Pancreas (tissue), 10 donors: Measurements from ENCODE around the gene FANCC. TPM values are rescaled to one million over a fixed set of nuclear protein-coding genes. Genes with fewer than 3 reads are reported as not detected.
A peak's percentile ranks its signal among the peaks of the same experiment; 100 is the strongest.

Experiments
- ATAC-seq, 4 donors: fragments of 200-7000 bp; cut with Tn5 transposase; one replicate each; pipeline versions ENCODE4 v1.8.0 to v1.9.1; 2020; ENCODE audit warnings: mild to moderate bottlenecking in 4 of 4, moderate library complexity in 4 of 4
- DNase-seq, 6 donors: peaks; one replicate each; pipeline ENCODE4 v3.0.0-alpha.2; 2020
- FAIRE-seq: peaks from 2 replicates; lab custom pipeline; 2012; peaks lifted over from hg19 to GRCh38; lab: Jason Lieb, UNC
- H3K27ac ChIP-seq, 4 donors: fragments of 200-600 bp; sonication (generic); 1 replicate in 3 of 4; 2 replicates in 1 of 4; pipeline versions ENCODE4 v1.5.0 to v1.8.0; 2020
- H3K27me3 ChIP-seq, 4 donors: fragments of 200-600 bp; one replicate each; pipeline ENCODE4 v1.8.0; 2021
- H3K36me3 ChIP-seq, 3 donors: fragments of 200-600 bp; sonication (generic) in 1 of 3; one replicate each; pipeline versions ENCODE4 v1.5.0 to v1.8.0; 2020 to 2021
- H3K4me1 ChIP-seq, 3 donors: fragments of 200-600 bp; one replicate each; pipeline ENCODE4 v1.8.0; 2021
- H3K4me3 ChIP-seq, 4 donors: fragments of 200-600 bp; sonication (generic) in 2 of 4; one replicate each; pipeline versions ENCODE4 v1.5.0 to v1.8.0; 2020 to 2021
- H3K9me3 ChIP-seq, 4 donors: fragments of 200-600 bp; one replicate each; pipeline ENCODE4 v1.8.0; 2021
- CTCF ChIP-seq, 4 donors: fragments of 200-600 bp; sonication (generic) in 3 of 4; IDR thresholded peaks; one replicate each; pipeline versions ENCODE4 v1.5.0 to v1.8.0; 2021; ENCODE audit warnings: antibody characterized with exemption in 4 of 4
- WGBS, 2 donors: extraction: QIAGEN DNeasy Blood & Tissue Kit; methylation state at CpG; one replicate each; pipeline ENCODE4 v1.1.7; 2013; 5-methylcytosine and 5-hydroxymethylcytosine counted together
- intact Hi-C, 3 donors: fragments of 100-400 bp; cut with DNase I; formaldehyde crosslinking; loops; one replicate each; pipeline versions ENCODE4 v1.11.1 to v1.14.2; 2022
- polyA plus RNA-seq, 2 donors: library from polyadenylated mRNA; stranded (reverse); fragments of 200-250 nt; gene quantifications; one replicate each; pipeline ENCODE4 v1.2.3, GENCODE V29; 2013
- total RNA-seq, 6 donors: library from RNA; stranded (reverse); fragmentation: NEBNext Ultra II Directional in 4 of 6; extraction: Animal tissue kit (Norgen Biotek cat#: 25700) in 4 of 6; gene quantifications; one replicate each; pipeline versions ENCODE4 v1.2.1 to v1.2.4, GENCODE V29; 2021 to 2023
- donor health status: healthy with polysubstance abuse.
- donor health status: DM: no; HTN: no; CAD: no; lungs with moderate emphysema.
- donor health status: DM: no; HTN: no; CAD: no.
- donor health status: control.
- donor health status: control.
- donor health status: Bipolar disorder and iron deficiency.
- donor health status: DM: yes; HTN: yes; CAD: no.
- donor health status: DM: no; HTN: no; CAD: no.
- donor health status: DM: no; HTN: no; CAD: no.
- donor health status: DM: yes; HTN: yes; CAD: no.

FANCC gene
- total and polyA plus RNA-seq, 8 donors: 3.8 to 9.9 (median 4.6) TPM

- 92 to 94% methylated on average over 2 of the region's 2 CpGs for WGBS, 2 donors
- H3K4me3 ChIP-seq: no peak overlapping the region
- no peak for TF ChIP-seq CTCF (IDR thresholded peaks at IDR 0.05)
- intact Hi-C loops: no loop called here
- ATAC-seq (no peak), FAIRE-seq (no peak), DNase-seq (no peak)
- no peak overlapping the region for H3K27ac ChIP-seq
- no peaks in the 10 kb centered on the region for H3K27me3 ChIP-seq
- no peaks in the 10 kb centered on the region for H3K9me3 ChIP-seq
- no peaks in the 10 kb centered on the region for H3K4me1 ChIP-seq
- H3K36me3 ChIP-seq: no peaks in the 10 kb centered on the region
Measured at GRCh38 chr9:95140821-95141220, 176.7 kb downstream of the FANCC start.

GRCh38 chr9:95139126-95139525 is 178.4 kb downstream of the FANCC start:
- no peaks in the 10 kb centered on the region for H3K9me3 ChIP-seq
- no peaks in the 10 kb centered on the region for H3K27me3 ChIP-seq
- H3K4me1 ChIP-seq: no peaks in the 10 kb centered on the region
- FAIRE-seq (no peak), ATAC-seq (no peak), DNase-seq (no peak)
- H3K36me3 ChIP-seq: no peaks in the 10 kb centered on the region
- 91 to 92% methylated on average over 10 of the region's 10 CpGs for WGBS, 2 donors
- no peak for TF ChIP-seq CTCF (IDR thresholded peaks at IDR 0.05)
- no peak overlapping the region for H3K27ac ChIP-seq
- H3K4me3 ChIP-seq: no peak overlapping the region
- intact Hi-C loops: no loop called here

- Histone ChIP-seq H3K27ac (no peak overlapping the region), H3K36me3 (no peaks in the 10 kb centered on the region), H3K4me1 (no peaks in the 10 kb centered on the region), H3K4me3 (no peak overlapping the region), H3K27me3 (no peaks in the 10 kb centered on the region), H3K9me3 (no peaks in the 10 kb centered on the region)
- TF ChIP-seq CTCF (IDR thresholded peaks at IDR 0.05): no peak
- WGBS, 2 donors: 70 to 81% methylated on average over 10 of the region's 10 CpGs
- DNase-seq (peak in 1 of 6 donors; percentile 58), FAIRE-seq (no peak), ATAC-seq (peak in 2 of 4 donors; percentile 58 to 70)
- intact Hi-C loops: no loop called here
Measured at GRCh38 chr9:95138474-95138873, 179.0 kb downstream of the FANCC start.

- Histone ChIP-seq H3K4me3 (no peak overlapping the region), H3K4me1 (no peaks in the 10 kb centered on the region), H3K27ac (no peak overlapping the region), H3K27me3 (no peaks in the 10 kb centered on the region), H3K36me3 (no peaks in the 10 kb centered on the region), H3K9me3 (no peaks in the 10 kb centered on the region)
- ATAC-seq: peak in 1 of 4 donors; percentile 24
- no peak for TF ChIP-seq CTCF (IDR thresholded peaks at IDR 0.05)
- WGBS, 2 donors: 95 to 96% methylated on average over 14 of the region's 14 CpGs
- DNase-seq: no peak
- no peak for FAIRE-seq
- intact Hi-C loops: no loop called here
Measured at GRCh38 chr9:95137587-95138145, 179.8 kb downstream of the FANCC start.

GRCh38 chr9:95135756-95136155 is 181.8 kb downstream of the FANCC start:
- Histone ChIP-seq H3K4me1 (peaks cover 4 to 6% (median 5%) of the 10 kb centered on the region in 3 donors), H3K36me3 (no peaks in the 10 kb centered on the region), H3K27me3 (no peaks in the 10 kb centered on the region), H3K4me3 (no peak overlapping the region), H3K9me3 (no peaks in the 10 kb centered on the region), H3K27ac (no peak overlapping the region)
- no peak for FAIRE-seq
- 96% methylated on average over 10 of the region's 10 CpGs for WGBS, 2 donors
- no peak for TF ChIP-seq CTCF (IDR thresholded peaks at IDR 0.05)
- intact Hi-C loops: no loop called here
- DNase-seq: no peak
- no peak for ATAC-seq
